Gastrocnemius medialis (tissue), 4 donors: ENCODE measurements around the gene PIGZ. TPM values are rescaled to one million over a fixed set of nuclear protein-coding genes. Genes with fewer than 3 reads are reported as not detected.

Source experiments
- ATAC-seq, 2 donors: fragments of 150-250 bp; one replicate each; pipeline ENCODE4 v1.9.1; 2016
- DNase-seq, 2 donors: peaks; one replicate each; pipeline ENCODE4 v3.0.0-alpha.2; 2019
- H3K27ac ChIP-seq, 4 donors: fragments of 200-600 bp; sonication (generic); 1 replicate in 1 of 4; 2 replicates in 3 of 4; pipeline ENCODE4 v1.5.1; 2016 to 2018; ENCODE audit warnings: mild to moderate bottlenecking in 2 of 4, moderate library complexity in 1 of 4
- H3K27me3 ChIP-seq, 3 donors: fragments of 200-600 bp; sonication (generic) in 2 of 3; 1 replicate in 1 of 3; 2 replicates in 2 of 3; pipeline versions ENCODE4 v1.5.1 to v1.6.0; 2016 to 2019; ENCODE audit warnings: mild to moderate bottlenecking in 1 of 3, moderate library complexity in 1 of 3
- H3K36me3 ChIP-seq, 2 donors: fragments of 200-600 bp; sonication (generic) in 1 of 2; one replicate each; pipeline ENCODE4 v1.5.1; 2017 to 2018
- H3K4me1 ChIP-seq, 2 donors: fragments of 200-600 bp; sonication (generic) in 1 of 2; one replicate each; pipeline ENCODE4 v1.5.1; 2016 to 2017; ENCODE audit warnings: mild to moderate bottlenecking in 2 of 2
- H3K4me3 ChIP-seq, 4 donors: fragments of 200-600 bp; sonication (generic) in 3 of 4; 1 replicate in 1 of 4; 2 replicates in 3 of 4; pipeline ENCODE4 v1.5.1; 2016 to 2019; ENCODE audit warnings: mild to moderate bottlenecking in 2 of 4
- H3K9me3 ChIP-seq, 3 donors: fragments of 200-600 bp; sonication (generic) in 2 of 3; 1 replicate in 1 of 3; 2 replicates in 2 of 3; pipeline ENCODE4 v1.5.1; 2016 to 2019
- POLR2A ChIP-seq, 2 donors: fragments of 450-650 bp; IDR thresholded peaks; one replicate each; pipeline ENCODE4 v1.6.1; 2017; ENCODE audit warnings: antibody characterized with exemption in 2 of 2, mild to moderate bottlenecking in 2 of 2, moderate library complexity in 2 of 2
- in situ Hi-C, 4 donors: fragments of 200-750 bp; cut with MboI; loops; one replicate each; pipeline versions ENCODE4 v1.15.0 to v1.8.0; 2017; ENCODE audit warnings: low sequenced_read_pairs in 4 of 4
- intact Hi-C: fragments of 100-400 bp; cut with DNase I; formaldehyde crosslinking; loops from one replicate; pipeline ENCODE4 v1.15.1; 2023; ENCODE audit warnings: low total_unique reads
- total RNA-seq, 4 donors: library from RNA; depleted of rRNA; stranded (reverse); fragments of >200 nt; gene quantifications; one replicate each; pipeline versions ENCODE4 v1.1.0 to v1.2.3, GENCODE V29; 2016
- TF ChIP-seq, protein P1 (sequence below), 5 experiments: fragments of 450-650 bp in 3 of 5; fragments of 200-600 bp in 2 of 5; sonication (generic) in 2 of 5; IDR thresholded peaks in 4 of 5; conservative IDR thresholded peaks in 1 of 5; 1 replicate in 4 of 5; 2 replicates in 1 of 5; pipeline ENCODE4 v1.5.1; 2016 to 2019; ENCODE audit warnings: antibody characterized with exemption in 5 of 5, mild to moderate bottlenecking in 3 of 5, moderate library complexity in 3 of 5

The PIGZ gene
- total RNA-seq, 4 donors from 2014 or later = 2.3 to 7.5 (median 5.1) TPM

DNA sequence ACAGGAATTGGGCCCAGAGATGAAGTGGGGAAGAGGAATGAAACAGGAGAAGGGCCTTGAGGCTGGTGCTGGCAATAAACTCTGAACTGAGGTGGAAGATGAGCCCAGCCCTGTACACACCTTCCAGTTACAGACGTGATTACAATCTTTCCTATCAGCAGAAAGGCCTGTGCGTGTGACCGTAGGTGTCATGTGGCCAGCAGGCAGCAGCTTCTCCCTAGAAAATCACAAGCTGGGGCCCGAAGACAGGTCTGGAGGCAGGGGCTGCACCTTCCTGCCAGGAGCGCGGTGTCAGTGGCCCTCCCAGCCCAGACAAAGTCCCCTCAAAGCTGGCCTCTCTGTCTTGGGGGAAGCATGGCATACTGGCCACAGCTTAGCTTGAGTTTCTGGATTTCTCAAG lies 16.7 kb upstream of the PIGZ start:
- no peak for TF ChIP-seq POLR2A (IDR thresholded peaks at IDR 0.05)
- TF ChIP-seq, protein P1, sequence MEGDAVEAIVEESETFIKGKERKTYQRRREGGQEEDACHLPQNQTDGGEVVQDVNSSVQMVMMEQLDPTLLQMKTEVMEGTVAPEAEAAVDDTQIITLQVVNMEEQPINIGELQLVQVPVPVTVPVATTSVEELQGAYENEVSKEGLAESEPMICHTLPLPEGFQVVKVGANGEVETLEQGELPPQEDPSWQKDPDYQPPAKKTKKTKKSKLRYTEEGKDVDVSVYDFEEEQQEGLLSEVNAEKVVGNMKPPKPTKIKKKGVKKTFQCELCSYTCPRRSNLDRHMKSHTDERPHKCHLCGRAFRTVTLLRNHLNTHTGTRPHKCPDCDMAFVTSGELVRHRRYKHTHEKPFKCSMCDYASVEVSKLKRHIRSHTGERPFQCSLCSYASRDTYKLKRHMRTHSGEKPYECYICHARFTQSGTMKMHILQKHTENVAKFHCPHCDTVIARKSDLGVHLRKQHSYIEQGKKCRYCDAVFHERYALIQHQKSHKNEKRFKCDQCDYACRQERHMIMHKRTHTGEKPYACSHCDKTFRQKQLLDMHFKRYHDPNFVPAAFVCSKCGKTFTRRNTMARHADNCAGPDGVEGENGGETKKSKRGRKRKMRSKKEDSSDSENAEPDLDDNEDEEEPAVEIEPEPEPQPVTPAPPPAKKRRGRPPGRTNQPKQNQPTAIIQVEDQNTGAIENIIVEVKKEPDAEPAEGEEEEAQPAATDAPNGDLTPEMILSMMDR (IDR thresholded peaks at IDR 0.05 in 4 of 5, conservative IDR thresholded peaks at IDR 0.05 in 1 of 5) = no peak
- no peak for ATAC-seq
- DNase-seq = no peak
- in situ Hi-C loops (loop anchor here in 2 of 4 donors (25.0 kb wide), 2 partner anchors 202 to 527 kb away; no protein-coding TSS in a partner anchor), intact Hi-C loops (no loop called here)
- Histone ChIP-seq H3K9me3 (no peaks in the 10 kb centered on the region), H3K27ac (no peak overlapping the region), H3K27me3 (no peaks in the 10 kb centered on the region), H3K4me3 (no peak overlapping the region), H3K36me3 (no peaks in the 10 kb centered on the region), H3K4me1 (no peaks in the 10 kb centered on the region)

- TF ChIP-seq, protein P1 (IDR thresholded peaks at IDR 0.05 in 4 of 5, conservative IDR thresholded peaks at IDR 0.05 in 1 of 5) = no peak
- no peak for TF ChIP-seq POLR2A (IDR thresholded peaks at IDR 0.05)
- Histone ChIP-seq H3K27ac (no peak overlapping the region), H3K4me1 (peaks cover 0 to 4% of the 10 kb centered on the region in 2 donors), H3K4me3 (no peak overlapping the region), H3K27me3 (no peaks in the 10 kb centered on the region), H3K9me3 (no peaks in the 10 kb centered on the region), H3K36me3 (no peaks in the 10 kb centered on the region)
- in situ Hi-C loops = loop anchor here in 2 of 4 donors (25.0 kb wide), 2 partner anchors 204 to 529 kb away; no protein-coding TSS in a partner anchor
- no peak for ATAC-seq
- DNase-seq = no peak
- intact Hi-C loops = no loop called here
Measured at GRCh38 chr3:196983186-196983585, 14.6 kb upstream of the PIGZ start.

DNA sequence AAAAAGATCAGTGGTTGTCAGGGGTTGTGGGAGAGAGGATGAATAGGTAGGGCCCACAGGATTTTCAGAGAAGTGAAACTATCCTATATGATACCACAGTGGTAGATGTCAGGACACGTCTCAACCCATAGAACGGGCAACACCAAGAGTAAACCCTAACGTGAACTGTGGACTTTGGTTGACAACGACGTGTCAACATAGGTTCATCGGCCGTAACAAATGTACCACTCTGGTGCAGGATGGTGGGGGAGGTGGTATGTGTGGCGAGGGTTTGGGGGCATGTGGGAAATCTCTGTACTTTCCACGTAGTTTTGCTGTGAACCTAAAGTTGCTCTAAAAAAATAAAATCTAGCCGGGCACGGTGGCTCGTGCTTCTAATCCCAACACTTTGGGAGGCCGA lies 13.0 kb upstream of the PIGZ start:
- intact Hi-C loops = no loop called here
- DNase-seq (no peak), ATAC-seq (no peak)
- Histone ChIP-seq H3K4me1 (peaks cover 0 to 4% of the 10 kb centered on the region in 2 donors), H3K9me3 (no peaks in the 10 kb centered on the region), H3K36me3 (no peaks in the 10 kb centered on the region), H3K4me3 (no peak overlapping the region), H3K27me3 (no peaks in the 10 kb centered on the region), H3K27ac (no peak overlapping the region)
- in situ Hi-C loops = loop anchor here in 2 of 4 donors (25.0 kb wide), 2 partner anchors 206 to 531 kb away; no protein-coding TSS in a partner anchor
- TF ChIP-seq, protein P1 (IDR thresholded peaks at IDR 0.05 in 4 of 5, conservative IDR thresholded peaks at IDR 0.05 in 1 of 5) = no peak
- no peak for TF ChIP-seq POLR2A (IDR thresholded peaks at IDR 0.05)

- in situ Hi-C loops (loop anchor here in 3 of 4 donors (10.0 to 25.0 kb wide), 3 partner anchors 145 to 533 kb away; no protein-coding TSS in a partner anchor), intact Hi-C loops (no loop called here)
- Histone ChIP-seq H3K36me3 (no peaks in the 10 kb centered on the region), H3K4me1 (peaks cover 0 to 4% of the 10 kb centered on the region in 2 donors), H3K9me3 (no peaks in the 10 kb centered on the region), H3K4me3 (no peak overlapping the region), H3K27me3 (no peaks in the 10 kb centered on the region), H3K27ac (no peak overlapping the region)
- TF ChIP-seq, protein P1 (IDR thresholded peaks at IDR 0.05 in 4 of 5, conservative IDR thresholded peaks at IDR 0.05 in 1 of 5) = no peak
- TF ChIP-seq POLR2A (IDR thresholded peaks at IDR 0.05) = no peak
- ATAC-seq (no peak), DNase-seq (no peak)
Measured at GRCh38 chr3:196979545-196979944, 10.9 kb upstream of the PIGZ start.

DNA sequence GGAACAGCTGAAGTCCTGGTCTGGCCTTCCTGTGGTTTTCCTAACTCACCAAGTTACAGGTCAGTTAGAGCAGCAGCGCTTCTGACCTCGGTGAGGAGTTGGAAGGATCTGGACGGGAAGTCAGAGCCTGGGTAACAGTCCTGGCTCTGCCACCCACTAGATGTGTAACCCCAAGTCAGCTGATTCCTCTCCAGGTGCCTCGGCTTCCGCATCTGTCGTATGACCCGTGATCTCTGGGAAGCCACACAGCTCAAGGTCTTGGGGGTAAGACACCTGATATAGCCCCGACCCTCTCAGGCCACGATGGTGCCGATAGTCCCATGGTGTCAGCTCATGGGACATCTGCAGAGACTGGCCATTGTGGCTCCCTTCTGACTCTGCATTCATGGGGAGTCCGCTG lies 8.3 kb upstream of the PIGZ start:
- ATAC-seq (no peak), DNase-seq (no peak)
- H3K36me3 ChIP-seq = no peaks in the 10 kb centered on the region
- intact Hi-C loops (no loop called here), in situ Hi-C loops (loop anchor here in 3 of 4 donors (10.0 to 25.0 kb wide), 3 partner anchors 142 to 535 kb away; no protein-coding TSS in a partner anchor)
- no peaks in the 10 kb centered on the region for H3K9me3 ChIP-seq
- no peak overlapping the region for H3K4me3 ChIP-seq
- H3K27me3 ChIP-seq = no peaks in the 10 kb centered on the region
- no peak overlapping the region for H3K27ac ChIP-seq
- no peak for TF ChIP-seq POLR2A (IDR thresholded peaks at IDR 0.05)
- TF ChIP-seq, protein P1 (IDR thresholded peaks at IDR 0.05 in 4 of 5, conservative IDR thresholded peaks at IDR 0.05 in 1 of 5) = no peak
- H3K4me1 ChIP-seq = peaks cover 0 to 4% of the 10 kb centered on the region in 2 donors
